GM19043 (cell line): ENCODE results near the gene SPAG9.

Experiments used
- ATAC-seq: cut with Tn5 transposase; IDR thresholded peaks from one replicate; pipeline ENCODE4 v1.9.1; 2021; ENCODE audit warnings: low read depth; ENCODE audit not compliant: unreplicated experiment

SPAG9 gene

DNA sequence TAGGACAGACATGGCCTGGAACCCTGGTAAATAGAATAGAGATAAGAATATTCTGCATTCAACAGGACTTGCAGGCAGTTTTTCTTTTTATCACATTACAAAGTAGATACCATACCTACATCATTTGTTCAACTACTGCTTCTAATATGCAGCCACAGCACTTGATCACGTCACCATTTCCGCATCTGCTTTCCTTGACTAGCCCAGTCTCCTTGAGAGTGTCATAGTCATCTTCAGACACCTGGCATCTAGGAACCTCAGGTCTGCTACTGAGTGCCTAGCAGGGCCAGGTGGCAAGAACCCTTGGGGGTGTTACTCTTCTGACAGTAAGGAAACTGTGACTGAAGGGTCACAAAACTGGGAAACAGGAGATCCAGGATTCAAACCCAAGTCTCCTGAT is 161.3 kb downstream of the SPAG9 start:
- ATAC-seq, result no peak

DNA sequence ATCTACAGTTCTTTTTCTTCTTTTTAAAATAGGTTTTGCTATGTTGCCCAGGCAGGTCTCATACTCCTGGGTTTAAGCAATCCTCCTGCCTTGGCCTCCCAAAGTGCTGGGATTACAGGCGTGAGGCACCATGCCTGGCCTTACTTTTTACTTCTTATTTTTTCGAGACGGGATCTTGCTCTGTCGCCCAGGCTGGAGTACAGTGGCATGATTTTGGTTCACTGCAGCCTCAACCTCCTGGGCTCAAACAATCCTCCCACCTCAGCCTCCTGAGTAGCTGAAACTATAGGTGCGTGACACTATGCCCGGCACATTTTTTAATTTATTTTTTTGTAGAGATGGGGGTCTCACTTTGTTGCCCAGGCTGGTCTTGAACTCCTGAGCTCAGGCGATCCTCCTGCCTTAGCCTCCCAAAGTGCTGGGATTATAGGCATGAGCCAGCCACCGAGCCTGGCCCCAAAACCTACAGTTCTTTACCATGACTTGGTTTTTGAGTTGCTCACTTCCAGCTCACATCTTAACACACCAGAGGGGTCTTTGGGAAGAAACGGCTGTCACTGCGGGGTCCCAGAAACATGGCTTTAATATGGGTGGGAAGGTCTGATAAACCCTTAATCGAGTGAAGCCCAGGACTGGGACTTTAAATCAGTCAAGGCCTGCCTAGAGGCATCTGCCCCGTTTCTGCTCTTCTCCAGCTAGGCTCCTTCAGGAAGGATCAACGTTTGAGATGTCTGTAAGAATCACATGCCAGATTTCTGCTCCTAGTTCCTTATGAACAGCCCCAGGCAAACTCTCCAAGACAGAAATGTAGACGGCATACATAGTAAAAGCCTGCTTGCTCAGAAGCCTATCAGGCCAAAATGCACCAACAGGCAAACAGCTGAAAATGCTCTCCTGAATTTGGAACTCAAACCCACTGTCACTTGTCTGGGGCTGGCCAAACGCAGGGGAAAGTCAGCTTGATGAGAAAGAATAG is 162.8 kb downstream of the SPAG9 start:
- ATAC-seq, result no peak

DNA sequence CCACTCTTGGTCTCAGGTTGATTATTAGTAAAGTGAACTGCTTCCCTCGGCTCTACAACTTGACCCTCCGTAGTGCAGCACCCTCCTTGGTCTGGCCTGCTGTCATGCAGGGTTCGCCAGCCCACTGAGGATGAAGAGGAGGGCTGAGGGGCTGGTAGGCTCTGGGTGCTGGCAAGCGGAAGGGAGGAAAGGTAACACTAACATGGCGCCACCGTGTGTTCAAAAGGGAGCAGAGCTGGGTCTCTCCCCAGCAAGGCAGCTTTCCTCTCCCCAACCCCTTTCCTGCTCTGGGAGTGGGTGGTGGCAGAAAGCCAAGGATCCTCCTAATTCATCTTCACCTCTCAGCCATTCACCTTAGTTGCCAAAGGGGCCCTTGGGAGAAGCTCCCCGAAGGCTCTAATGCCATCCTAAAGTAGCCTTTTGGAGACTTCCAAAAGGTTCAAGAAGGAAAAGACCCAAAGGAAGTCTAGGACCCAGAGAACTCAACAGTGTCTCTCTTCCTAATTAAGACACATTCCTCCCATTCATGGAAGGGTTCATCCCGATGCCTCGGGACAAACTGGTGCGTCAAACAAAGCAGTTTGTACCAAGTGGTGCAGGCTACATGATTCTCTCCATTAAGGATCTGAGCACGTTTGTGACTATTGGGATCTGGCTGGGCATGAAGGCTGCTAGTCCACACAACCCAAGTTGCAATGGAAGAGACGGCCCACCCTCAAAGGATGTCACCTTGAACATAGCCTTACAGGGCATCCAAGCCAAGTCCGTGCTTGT is 163.7 kb downstream of the SPAG9 start:
- ATAC-seq, result no peak

DNA sequence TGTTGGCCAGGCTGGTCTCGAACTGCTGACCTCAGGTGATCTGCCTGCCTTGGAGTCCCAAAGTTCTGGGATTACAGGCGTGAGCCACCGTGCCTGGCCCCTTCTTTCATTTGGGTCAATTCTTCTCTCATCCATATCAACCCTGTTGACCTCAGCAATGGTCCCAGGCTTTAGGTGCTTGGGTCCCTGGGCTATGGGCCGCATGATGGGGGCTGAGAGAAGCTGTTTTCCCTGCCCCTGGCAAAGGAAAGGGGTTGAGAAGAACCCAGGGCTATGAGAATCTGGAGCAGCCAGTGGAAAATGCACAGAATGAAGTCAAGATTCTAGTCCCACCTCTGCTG is 164.3 kb downstream of the SPAG9 start:
- ATAC-seq, result no peak

DNA sequence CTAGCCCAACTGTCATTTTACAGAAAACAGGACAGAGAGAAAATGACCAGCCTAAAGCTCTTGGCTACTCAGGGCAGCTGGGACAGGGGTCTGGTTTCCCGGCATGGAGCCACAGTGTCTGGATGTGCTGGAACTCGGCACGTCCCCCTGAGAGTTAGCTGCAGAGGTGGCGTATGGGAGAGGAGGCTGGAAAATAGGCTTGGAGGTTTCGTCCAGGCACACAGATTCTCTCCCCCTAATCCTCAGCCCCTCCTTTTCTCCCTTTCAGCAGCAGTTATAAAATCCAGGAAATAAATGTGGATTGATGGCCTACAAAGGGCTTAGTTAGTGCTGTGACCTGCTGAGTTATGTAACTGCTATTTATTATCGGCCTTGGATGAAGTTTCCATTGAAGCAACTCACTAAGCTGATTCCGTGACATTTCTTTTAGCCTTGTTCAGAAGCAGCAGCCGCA is 165.0 kb downstream of the SPAG9 start:
- no peak for ATAC-seq

DNA sequence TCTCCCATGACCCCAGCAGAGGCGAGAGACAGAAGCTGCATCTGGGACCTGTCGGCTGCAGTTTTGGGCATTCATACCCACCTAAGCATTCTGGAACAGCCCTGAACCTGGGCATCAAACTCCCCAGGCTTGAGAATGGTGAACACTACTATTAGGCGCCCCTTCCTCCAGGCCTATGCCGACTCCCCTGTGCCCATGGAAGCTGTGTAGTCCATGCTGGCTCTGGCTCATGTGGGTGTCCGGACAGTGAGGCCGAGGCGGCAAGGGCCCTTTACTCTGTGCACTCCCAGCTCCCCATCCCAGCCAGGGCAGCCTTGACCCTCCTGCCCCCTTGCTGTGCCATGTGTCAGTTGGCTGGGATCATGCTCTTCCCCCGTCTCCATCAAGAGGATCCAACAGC is 165.5 kb downstream of the SPAG9 start:
- ATAC-seq, result no peak

DNA sequence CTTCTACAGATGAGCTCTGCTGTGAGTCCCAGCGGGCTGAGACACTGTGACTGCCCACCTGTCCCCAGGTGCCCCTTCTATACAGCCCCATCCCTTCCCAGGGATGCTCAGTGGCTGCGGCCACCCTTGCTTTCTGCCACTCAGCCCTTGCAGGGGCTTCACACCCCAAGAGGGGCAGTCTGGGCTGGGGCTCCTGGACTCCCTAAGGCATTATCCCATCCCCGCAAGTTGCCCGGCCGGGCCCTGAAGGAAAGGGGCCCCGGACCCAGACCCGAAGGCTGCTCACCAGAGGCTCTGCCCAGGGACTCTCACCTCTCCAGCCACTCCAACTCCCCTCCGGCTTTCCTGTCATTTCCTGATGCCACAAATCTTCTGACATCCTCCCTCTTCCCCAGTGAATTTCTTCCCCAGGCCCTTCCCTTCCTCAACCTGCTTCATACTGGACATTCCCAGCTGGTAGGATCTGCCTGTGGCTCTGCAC is 166.0 kb downstream of the SPAG9 start:
- no peak for ATAC-seq

DNA sequence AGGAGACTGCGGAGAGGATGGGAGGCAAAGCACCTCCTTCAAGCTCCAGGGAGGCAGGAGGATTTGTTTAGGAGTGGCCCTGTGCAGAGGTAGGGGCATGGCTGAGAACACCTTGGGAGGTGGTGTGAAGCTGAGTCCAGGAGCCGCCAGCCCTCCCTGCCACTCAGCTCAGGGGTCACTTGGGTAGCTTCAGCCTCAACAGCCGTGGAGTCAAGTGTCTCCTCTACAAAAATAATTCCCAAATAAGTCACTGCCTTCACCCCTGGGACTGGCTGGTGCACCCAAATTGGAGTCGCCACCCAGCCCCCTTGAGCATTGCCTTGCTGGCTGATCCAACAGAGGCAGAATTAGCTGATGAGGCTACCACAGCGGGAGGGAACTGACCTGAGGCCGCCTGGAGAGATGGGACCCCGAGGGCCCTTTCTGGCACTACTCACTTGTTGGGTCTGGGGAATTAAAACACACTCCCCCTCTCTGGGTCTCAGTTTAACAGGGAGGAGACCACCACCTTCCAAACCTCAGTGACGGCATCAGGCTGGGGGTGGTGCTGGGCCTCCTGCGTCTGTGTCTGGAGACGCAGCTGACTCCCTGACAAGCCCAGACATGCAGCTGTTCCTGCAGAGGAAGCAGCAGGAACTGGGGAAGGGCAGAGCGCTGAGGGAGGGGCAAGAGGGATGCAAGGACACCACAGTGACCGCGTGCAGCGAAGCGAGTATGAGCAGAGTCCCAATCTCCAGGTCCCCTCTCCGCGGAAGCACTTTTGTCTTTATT is 166.7 kb downstream of the SPAG9 start:
- ATAC-seq, result no peak

DNA sequence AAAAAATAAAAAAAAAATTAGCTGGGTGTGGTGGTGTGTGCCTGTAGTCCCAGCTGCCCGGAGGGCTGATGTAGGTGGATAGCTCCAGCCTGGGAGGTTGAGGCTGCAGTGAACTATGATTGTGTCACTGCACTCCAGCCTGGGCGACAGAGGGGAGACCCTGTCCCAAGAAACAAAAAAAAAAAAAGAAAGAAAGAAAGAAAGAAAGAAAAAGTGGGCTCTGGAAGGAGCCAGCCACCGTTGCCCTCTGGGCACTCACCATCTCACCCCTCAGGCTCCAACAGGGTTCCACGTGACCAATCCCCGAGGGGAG is 167.2 kb downstream of the SPAG9 start:
- no peak for ATAC-seq

DNA sequence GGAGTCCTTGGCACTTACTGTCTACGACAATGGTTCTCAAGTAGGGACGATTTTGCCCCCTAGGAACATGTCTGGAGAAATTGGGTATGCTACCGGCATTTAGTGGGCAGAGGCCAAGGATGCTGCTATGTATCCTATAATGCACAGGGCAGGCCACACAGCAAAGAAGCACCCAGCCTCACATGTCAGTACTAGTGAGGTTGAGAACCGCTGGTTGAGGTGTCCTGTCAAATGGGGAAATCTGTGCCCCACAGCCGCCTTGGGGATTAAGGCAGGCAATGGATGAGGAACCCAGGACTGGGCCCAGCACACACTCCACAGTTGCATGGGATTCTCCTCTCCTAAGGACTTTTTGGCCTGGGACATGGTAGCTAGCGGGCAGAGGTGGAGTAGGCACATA is 167.8 kb downstream of the SPAG9 start:
- ATAC-seq, result no peak

DNA sequence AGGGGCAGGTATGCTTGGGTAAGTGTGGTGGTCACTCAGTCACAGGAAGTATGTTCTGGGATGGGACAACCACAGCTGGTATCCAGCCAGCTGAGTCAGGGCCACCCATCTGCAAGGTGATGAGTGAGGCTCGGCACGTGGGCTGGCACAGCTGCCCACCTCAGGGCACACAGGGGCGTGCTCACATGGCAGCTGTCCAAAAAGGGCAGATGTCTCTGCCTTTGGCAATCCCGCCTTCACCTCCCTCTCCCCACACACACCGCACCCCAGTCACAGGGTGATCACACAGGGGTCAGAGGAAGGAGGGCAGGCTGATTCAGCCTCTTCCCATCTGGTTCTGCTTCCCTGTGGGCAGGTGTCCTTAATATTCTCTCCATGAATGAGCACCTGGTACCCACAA is 168.7 kb downstream of the SPAG9 start:
- no peak for ATAC-seq

DNA sequence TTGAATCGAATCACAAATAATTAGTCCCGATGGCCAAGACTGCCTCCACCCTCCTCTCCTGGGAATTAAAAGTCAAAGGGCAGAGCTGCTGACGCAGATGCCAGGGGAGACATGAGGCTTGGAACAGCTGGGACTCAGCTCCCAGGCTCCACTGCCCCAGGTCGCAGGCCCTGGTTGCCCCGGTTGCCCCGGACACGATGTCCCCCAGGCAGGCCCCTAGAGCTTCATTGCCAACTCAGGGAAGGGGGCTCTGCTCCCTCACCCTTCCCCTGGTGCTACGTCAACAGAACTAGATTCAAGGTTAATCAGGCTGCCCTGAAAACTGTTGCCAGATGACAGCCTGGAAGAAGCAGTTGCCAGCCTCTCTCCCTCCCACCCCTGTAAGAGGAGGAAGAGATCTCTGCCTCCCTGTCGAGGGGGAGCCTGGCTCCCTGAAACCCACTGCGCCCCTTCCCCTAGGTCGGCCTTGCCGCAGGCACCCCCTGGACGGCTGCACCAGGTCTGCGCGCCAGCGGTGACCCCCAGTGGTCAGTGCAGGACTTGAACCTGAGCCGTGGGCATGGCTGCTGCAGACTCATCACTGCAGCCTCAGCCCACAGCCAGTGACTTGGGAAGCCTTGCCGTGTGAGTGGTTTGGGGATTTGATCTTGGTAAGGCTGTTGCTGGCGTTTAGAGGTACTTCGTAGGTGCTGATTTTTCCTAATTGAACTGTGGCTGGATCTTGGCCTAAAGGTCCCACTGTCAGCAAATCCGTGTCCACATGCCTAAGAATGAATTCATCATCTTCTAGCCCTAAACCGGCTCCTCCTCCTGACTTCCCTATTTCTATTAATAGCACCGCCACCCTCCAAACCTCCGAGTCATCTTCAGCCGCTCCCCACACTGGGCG is 170.4 kb downstream of the SPAG9 start:
- no peak for ATAC-seq

DNA sequence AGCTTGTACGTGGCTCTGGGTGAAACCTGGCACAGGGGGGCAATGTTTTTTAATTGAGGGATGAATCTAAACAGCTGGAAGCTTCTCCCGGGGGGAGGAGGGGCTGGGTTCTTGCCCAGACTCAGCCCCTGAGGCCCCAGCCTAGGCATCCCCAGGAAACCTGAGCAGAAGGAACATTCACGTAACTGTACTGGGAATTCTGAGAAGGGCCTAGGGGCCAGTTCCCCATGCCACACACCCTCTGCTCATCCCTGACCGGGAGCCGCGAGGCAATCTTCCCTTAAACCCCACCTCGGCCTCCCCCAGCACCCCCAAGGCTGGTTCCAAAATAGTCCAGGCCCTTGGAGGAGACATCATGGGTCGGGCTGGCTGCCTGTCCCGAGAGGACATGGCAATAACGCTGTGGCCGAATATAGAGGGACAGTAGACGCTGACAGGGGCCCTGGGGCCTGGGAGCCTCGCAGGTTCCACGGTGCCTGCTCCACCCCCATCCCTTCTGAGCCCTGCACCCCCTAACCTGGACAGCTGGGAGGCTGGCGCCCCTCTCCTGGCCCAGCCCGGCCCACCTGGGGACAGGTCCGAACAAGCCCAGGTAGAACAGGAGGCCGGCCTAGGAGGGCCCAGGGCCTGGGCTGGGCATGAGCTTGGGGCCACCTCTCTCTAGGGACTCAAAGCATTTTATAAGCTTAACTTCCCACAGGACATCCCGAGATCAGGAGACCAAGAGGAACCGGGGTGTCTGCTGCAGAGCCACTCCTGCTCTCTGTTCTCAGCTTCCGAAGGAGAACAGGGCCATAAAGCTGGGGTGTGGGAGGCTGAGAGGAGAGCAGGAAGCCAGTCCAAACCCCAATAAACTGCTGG is 171.3 kb downstream of the SPAG9 start:
- ATAC-seq, result no peak

DNA sequence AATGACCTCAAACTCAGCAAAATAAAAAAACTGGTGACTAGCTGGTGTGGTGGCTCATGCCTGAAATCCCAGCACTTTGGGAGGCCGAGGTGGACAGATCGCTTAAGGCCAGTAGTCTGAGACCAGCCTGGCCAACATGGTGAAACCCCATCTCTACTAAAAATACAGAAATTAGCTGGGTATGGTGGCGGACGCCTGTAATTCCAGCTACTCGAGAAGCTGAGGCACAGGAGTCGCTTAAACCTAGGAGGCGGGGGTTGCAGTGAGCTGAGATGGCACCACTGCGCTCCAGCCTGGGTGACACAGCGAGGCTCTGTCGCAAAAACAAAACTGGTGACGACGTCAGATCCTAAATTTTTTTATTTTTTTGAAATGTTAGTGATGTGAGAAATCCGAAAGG is 172.0 kb downstream of the SPAG9 start:
- no peak for ATAC-seq

DNA sequence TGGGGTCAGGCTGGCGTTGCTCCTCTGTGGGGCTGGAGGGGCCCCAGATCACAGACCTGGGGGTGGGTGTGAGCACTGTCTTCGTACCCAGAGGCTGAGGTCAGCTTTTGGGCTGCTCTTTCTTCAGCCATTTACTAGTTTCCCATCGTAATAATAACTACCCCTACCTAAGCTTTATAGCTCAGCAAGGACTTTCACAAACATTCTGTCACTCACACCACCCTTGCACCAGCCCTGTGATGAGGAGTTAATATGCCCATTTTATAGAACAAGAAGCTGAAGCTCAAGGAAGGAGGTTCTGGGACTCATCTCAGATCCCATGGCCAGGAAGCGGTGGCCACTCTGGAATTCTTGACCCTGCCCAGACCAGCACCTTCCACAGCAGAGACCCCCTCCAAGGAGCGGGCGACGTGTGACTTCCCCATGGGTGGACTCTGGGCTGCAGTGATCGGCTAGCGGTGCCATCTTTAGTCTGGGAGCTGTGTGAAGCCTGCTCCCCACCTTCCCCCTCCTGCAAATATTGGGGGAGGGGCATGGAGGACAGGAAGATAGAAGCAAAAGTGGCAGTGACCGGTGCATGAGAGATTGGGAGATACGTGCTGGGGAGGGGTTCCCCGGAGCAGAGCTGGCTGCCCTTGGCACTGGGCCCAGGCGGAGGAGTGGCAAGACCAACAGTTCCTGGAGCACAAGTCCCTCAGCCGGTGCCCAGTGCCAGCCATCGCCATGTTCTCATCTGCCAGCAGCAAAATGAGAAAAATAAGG is 172.7 kb downstream of the SPAG9 start:
- ATAC-seq, result no peak

DNA sequence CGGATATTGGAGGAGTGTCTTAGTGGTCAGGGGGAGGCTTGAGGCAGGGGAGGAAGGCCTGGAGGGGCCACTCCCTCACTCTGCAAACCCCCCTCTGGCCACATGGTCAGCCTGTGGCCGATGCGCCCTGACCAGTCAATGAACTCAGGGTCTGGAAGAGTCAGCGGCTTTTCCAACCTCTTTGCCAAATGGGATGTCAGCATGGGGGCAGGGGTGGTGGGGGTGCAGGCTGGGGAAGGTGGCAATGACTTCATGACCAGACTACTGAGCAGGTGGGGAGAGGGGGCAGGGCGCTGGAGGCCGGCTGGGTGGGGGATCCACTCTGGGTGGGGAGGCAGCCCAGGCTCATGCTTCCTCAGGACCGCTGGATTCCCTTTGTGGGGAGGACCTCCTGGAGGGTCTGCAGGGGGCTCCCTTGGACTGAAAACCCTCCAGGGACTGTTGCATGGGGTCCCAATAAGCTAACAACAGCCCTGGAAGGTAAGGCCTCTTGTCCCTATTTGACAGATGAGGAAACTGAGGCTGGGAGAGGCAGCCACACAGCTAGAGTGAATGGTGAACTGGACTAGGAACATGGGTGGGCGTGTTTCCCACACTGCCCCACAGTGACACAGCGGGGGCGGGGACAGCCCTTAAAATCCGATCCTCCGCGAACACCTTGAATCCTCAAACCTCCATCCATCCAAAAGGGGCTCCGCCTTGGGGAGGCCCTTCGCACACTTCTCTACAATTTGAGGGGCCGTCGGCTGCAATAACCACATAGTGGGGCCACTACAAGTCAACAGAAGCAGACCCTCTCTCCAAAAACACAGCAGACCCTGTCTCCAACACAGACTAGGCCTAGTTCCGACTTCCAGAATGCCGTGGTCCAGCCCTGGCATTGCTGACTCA is 173.5 kb downstream of the SPAG9 start:
- ATAC-seq, result no peak

DNA sequence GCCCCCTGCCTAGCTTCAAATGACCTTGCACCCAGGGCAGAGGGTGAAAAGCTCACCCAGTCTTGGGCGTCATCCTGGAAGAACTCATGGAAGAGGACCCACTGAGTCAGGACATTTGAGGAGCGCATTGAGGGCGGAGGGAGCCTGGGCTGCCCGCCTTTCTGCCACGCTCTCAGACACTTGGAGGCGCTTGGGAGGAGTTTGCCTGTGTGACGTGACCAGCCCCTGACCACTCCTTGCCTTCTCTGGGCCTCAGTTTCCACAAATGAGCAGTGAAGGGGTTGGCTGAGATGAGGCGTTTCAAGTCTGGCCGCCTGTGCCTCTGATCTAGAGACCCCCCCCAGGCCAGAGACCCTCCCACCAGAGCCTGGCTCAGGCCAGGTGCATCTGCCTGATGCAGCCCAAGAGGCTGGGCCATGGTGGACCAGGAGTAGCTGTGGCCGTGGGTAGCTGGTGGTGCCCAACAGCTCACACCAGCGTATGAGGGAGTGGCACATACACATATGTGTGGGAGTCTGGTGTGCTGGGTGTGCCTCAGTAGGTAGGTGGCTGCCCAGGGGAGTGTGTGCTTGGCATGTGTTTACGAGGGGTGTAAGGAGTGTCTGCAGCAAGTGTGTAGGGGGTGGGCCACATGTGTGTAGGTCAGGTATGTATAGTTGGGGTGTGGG is 174.3 kb downstream of the SPAG9 start:
- no peak for ATAC-seq
